Testis (tissue), 2 donors: ENCODE results near the gene KRT34.

Source experiments
- CTCF ChIP-seq, 3 experiments: fragments of 450-650 bp in 2 of 3; fragments of 200-600 bp in 1 of 3; sonication (generic) in 1 of 3; IDR thresholded peaks; one replicate each; pipeline ENCODE4 v1.5.1; 2016 to 2019; ENCODE audit warnings: antibody characterized with exemption in 3 of 3, mild to moderate bottlenecking in 2 of 3, moderate library complexity in 1 of 3
- POLR2A ChIP-seq: fragments of 450-650 bp; IDR thresholded peaks from one replicate; pipeline ENCODE4 v1.6.1; 2017; ENCODE audit warnings: antibody characterized with exemption, mild to moderate bottlenecking, moderate library complexity

- TF ChIP-seq CTCF (IDR thresholded peaks at IDR 0.05): no peak
- TF ChIP-seq POLR2A: no peak
Observed at GRCh38 chr17:41392278-41392677, 10.2 kb upstream of the KRT34 start.
